ENCODE data around the gene LPCAT2. TPM values are rescaled to one million over a fixed set of nuclear protein-coding genes. Genes with fewer than 3 reads are reported as not detected.

LPCAT2 gene
- total and polyA plus RNA-seq, 2 of the 8 experiments (the other 6 are each of a cell fraction or from before 2014, with no cell fraction given): 2.2 to 10.6 TPM

GRCh38 chr16:55465077-55465896 is 43.6 kb upstream of the LPCAT2 start:
- Histone ChIP-seq H3K4ac (replicated peaks; ENCODE audit: insufficient read length, low read depth, low read length) (no peak overlapping the region), H3K4me2 (ENCODE audit: insufficient read depth in 1 of 2, low read depth in 2 of 2, low read length in 2 of 2) (0 out of 4 replicates have a peak overlapping the region, but pooled peaks of 1 of the 2 experiments have one; percentile 12), H2BK5ac (ENCODE audit: low read depth, low read length) (no peak overlapping the region), H3K36me3 (ENCODE audit: control insufficient read depth in 2 of 4, insufficient read depth in 4 of 4, low read length in 3 of 4) (no peaks in the 10 kb centered on the region), H2BK120ac (replicated peaks; ENCODE audit: low read depth, low read length) (no peak overlapping the region), H3K4me3 (ENCODE audit: extremely low read depth in 1 of 4, insufficient read depth in 2 of 4, low read depth in 3 of 4, low read length in 4 of 4) (no peak overlapping the region), H2AFZ (ENCODE audit: low read length) (no peak overlapping the region), H3K56ac (replicated peaks; ENCODE audit: insufficient read length, low read depth, low read length) (no peak overlapping the region), H4K5ac (ENCODE audit: insufficient read length, low read depth, low read length) (no peak overlapping the region), H3K9me3 (ENCODE audit: insufficient read depth in 2 of 2, low read depth in 1 of 2, low read length in 1 of 2) (no peaks in the 10 kb centered on the region), H3K23ac (ENCODE audit: insufficient read length) (no peak overlapping the region), H3K9ac (replicated peaks in 1 of 4; ENCODE audit: extremely low read depth in 1 of 4, low read depth in 3 of 4, low read length in 3 of 4) (no peak overlapping the region), H3K18ac (ENCODE audit: extremely low read depth, low read length) (no peak overlapping the region), H3K27ac (ENCODE audit: low read depth, low read length) (no peak overlapping the region), H3K79me2 (ENCODE audit: control insufficient read depth in 1 of 2, insufficient read depth in 2 of 2, low read length in 2 of 2) (no peaks in the 10 kb centered on the region), H3K4me1 (replicated peaks in 1 of 4; ENCODE audit: control insufficient read depth in 3 of 4, insufficient read depth in 4 of 4, low read length in 3 of 4) (no peaks in the 10 kb centered on the region), H2BK12ac (ENCODE audit: low read depth, low read length) (no peak overlapping the region), H4K8ac (ENCODE audit: extremely low read depth, insufficient read depth, low read length) (no peak overlapping the region), H3K14ac (ENCODE audit: insufficient read length) (no peak overlapping the region), H2AK5ac (ENCODE audit: low read depth, low read length) (no peak overlapping the region), H4K20me1 (replicated peaks in 1 of 2; ENCODE audit: control insufficient read depth in 1 of 2, insufficient read depth in 2 of 2, low read length in 2 of 2) (no peaks in the 10 kb centered on the region), H4K91ac (replicated peaks; ENCODE audit: insufficient read length, low read length) (no peak overlapping the region), H2BK15ac (ENCODE audit: low read length) (no peak overlapping the region), H3K27me3 (replicated peaks in 1 of 4; ENCODE audit: control insufficient read depth in 3 of 4, extremely low read depth in 1 of 4, insufficient read depth in 3 of 4, low read length in 3 of 4) (peaks cover 0 to 1% (median 0%) of the 10 kb centered on the region in 4 experiments; a peak in 3 of 7 replicates), H3K79me1 (ENCODE audit: low read depth, low read length) (no peaks in the 10 kb centered on the region), H2BK20ac (ENCODE audit: low read length) (no peak overlapping the region), H3K23me2 (ENCODE audit: low read depth, low read length) (no peaks in the 10 kb centered on the region)
- ChIA-PET POLR2A (ENCODE audit: partially characterized antibody) (interaction anchor here (1.8 kb wide), 1 partner anchor 15 kb away, joined by 4 read pairs; no protein-coding TSS in a partner anchor), CTCF (ENCODE audit: partially characterized antibody) (interaction anchor here (0.6 to 19.1 kb wide), 86 partner anchors 9 to 1618 kb away, joined by 3 to 446 read pairs (median 5); partner anchors contain the start of genes CAPNS2, CES1 and SLC6A2)
- TF ChIP-seq NANOG (IDR thresholded peaks at IDR 0.05; ENCODE audit: insufficient read depth, low read depth, low read length, poor library complexity, severe bottlenecking) (no peak), RAD21 (IDR thresholded peaks at IDR 0.05 in 1 of 2, conservative IDR thresholded peaks at IDR 0.05 in 1 of 2; ENCODE audit: low read depth in 2 of 2, low read length in 2 of 2) (peak; percentile 100), ATF3 (IDR thresholded peaks at IDR 0.05; ENCODE audit: insufficient read depth, low read depth, low read length) (peak; percentile 39; the same call in 1 of the 2 replicates), POLR2A (IDR thresholded peaks at IDR 0.05; ENCODE audit: control extremely low read depth in 1 of 2, low read depth in 2 of 2, low read length in 2 of 2) (no peak), TAF7 (optimal IDR thresholded peaks at IDR 0.05; ENCODE audit: borderline replicate concordance, low read depth, low read length) (no peak), YY1 (IDR thresholded peaks at IDR 0.05; ENCODE audit: low read depth, low read length) (peak; percentile 36; the same call in 1 of the 2 replicates)
- TF ChIP-seq, protein P1, sequence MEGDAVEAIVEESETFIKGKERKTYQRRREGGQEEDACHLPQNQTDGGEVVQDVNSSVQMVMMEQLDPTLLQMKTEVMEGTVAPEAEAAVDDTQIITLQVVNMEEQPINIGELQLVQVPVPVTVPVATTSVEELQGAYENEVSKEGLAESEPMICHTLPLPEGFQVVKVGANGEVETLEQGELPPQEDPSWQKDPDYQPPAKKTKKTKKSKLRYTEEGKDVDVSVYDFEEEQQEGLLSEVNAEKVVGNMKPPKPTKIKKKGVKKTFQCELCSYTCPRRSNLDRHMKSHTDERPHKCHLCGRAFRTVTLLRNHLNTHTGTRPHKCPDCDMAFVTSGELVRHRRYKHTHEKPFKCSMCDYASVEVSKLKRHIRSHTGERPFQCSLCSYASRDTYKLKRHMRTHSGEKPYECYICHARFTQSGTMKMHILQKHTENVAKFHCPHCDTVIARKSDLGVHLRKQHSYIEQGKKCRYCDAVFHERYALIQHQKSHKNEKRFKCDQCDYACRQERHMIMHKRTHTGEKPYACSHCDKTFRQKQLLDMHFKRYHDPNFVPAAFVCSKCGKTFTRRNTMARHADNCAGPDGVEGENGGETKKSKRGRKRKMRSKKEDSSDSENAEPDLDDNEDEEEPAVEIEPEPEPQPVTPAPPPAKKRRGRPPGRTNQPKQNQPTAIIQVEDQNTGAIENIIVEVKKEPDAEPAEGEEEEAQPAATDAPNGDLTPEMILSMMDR (IDR thresholded peaks at IDR 0.05; ENCODE audit: control extremely low read depth in 1 of 3, insufficient read depth in 1 of 3, low read depth in 1 of 3, low read length in 3 of 3): peak; percentile 85 to 100 (median 99)
- 39% methylated on average over 19 of the region's 19 CpGs; no CpG with 5 or more reads in 1 of the 2 experiments for WGBS, 2 experiments (ENCODE audit: extremely low coverage in 1 of 2, insufficient coverage in 1 of 2, insufficient read length in 1 of 2, insufficient replicate concordance in 2 of 2, low coverage in 1 of 2, low lambda C conversion rate in 2 of 2, missing lambda C conversion rate in 1 of 2)
- peak; percentile 84 to 98 for DNase-seq (ENCODE audit: low read depth in 1 of 2, low spot score in 2 of 2)
- FAIRE-seq: peak; percentile 90
